SH-SY5Y (cell line): ENCODE measurements around the gene PMF1.

Experiments
- GATA2 ChIP-seq: IDR thresholded peaks from 2 replicates; pipeline ENCODE4 v1.6.1; 2011; ENCODE audit warnings: mild to moderate bottlenecking, low read depth, low read length
- GATA3 ChIP-seq: IDR thresholded peaks from 2 replicates; pipeline ENCODE4 v1.6.1; 2011; ENCODE audit warnings: low read depth, mild to moderate bottlenecking, low read length, moderate library complexity

GRCh38 chr1:156220226-156220625 lies 7.4 kb downstream of the PMF1 start:
- no peak for TF ChIP-seq GATA3
- TF ChIP-seq GATA2, result no peak
